PFSK-1 (cell line): Measurements from ENCODE around the gene PHLPP1.

Source experiments
- POLR2AphosphoS5 ChIP-seq: IDR thresholded peaks from 2 replicates; pipeline ENCODE4 v1.6.1; 2012; ENCODE audit warnings: low read depth, mild to moderate bottlenecking, control low read depth, low read length, moderate library complexity
- SIN3A ChIP-seq: IDR thresholded peaks from 2 replicates; pipeline ENCODE4 v1.6.1; 2012; ENCODE audit warnings: mild to moderate bottlenecking, low read length, moderate library complexity, borderline replicate concordance; ENCODE audit not compliant: insufficient read depth
- TAF1 ChIP-seq: IDR thresholded peaks from 2 replicates; pipeline ENCODE4 v1.6.1; 2012; ENCODE audit warnings: low read length, control low read depth, borderline replicate concordance; ENCODE audit not compliant: insufficient read depth
- TF ChIP-seq, protein P1 (sequence below), 2 experiments: IDR thresholded peaks; 2 replicates each; pipeline versions ENCODE4 v1.6.1 to v1.8.0; 2011 to 2012; ENCODE audit warnings: low read depth in 2 of 2, low read length in 2 of 2, control low read depth in 1 of 2, inconsistent platforms in 1 of 2, mild to moderate bottlenecking in 1 of 2, moderate library complexity in 1 of 2; ENCODE audit not compliant: insufficient read depth in 1 of 2

DNA sequence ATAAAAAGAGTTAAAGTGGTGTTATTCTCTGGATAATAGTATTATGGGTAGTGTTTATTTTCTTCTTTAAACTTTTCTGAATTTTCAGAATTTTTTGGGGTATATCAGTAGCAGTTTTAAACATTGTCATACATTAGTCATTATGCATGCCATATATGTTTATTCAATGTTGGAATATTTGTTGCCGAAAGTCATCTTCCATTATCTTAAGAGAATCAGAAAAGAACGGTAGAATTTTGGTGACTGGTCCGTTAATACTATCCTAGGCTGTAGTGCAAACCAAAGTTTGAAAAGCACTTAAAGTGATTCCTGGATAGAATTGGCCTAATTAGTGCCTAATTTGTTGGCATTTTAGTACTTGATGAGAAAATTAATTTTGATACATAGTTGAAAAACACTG is 244.1 kb downstream of the PHLPP1 start:
- no peak for TF ChIP-seq SIN3A
- TF ChIP-seq POLR2AphosphoS5 = no peak
- TF ChIP-seq, protein P1, sequence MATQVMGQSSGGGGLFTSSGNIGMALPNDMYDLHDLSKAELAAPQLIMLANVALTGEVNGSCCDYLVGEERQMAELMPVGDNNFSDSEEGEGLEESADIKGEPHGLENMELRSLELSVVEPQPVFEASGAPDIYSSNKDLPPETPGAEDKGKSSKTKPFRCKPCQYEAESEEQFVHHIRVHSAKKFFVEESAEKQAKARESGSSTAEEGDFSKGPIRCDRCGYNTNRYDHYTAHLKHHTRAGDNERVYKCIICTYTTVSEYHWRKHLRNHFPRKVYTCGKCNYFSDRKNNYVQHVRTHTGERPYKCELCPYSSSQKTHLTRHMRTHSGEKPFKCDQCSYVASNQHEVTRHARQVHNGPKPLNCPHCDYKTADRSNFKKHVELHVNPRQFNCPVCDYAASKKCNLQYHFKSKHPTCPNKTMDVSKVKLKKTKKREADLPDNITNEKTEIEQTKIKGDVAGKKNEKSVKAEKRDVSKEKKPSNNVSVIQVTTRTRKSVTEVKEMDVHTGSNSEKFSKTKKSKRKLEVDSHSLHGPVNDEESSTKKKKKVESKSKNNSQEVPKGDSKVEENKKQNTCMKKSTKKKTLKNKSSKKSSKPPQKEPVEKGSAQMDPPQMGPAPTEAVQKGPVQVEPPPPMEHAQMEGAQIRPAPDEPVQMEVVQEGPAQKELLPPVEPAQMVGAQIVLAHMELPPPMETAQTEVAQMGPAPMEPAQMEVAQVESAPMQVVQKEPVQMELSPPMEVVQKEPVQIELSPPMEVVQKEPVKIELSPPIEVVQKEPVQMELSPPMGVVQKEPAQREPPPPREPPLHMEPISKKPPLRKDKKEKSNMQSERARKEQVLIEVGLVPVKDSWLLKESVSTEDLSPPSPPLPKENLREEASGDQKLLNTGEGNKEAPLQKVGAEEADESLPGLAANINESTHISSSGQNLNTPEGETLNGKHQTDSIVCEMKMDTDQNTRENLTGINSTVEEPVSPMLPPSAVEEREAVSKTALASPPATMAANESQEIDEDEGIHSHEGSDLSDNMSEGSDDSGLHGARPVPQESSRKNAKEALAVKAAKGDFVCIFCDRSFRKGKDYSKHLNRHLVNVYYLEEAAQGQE (IDR thresholded peaks at IDR 0.05; ENCODE audit: insufficient read depth in 1 of 2, low read depth in 2 of 2, low read length in 2 of 2) = no peak
- TF ChIP-seq TAF1 = no peak
